SK-N-SH (cell line): Measurements from ENCODE around the gene STK17B.

Experiments
- RFX5 ChIP-seq: IDR thresholded peaks from 2 replicates; pipeline ENCODE4 v1.6.1; 2012; ENCODE audit warnings: mild to moderate bottlenecking, improper control_type of control experiment, low read length
- YY1 ChIP-seq: IDR thresholded peaks from 2 replicates; pipeline ENCODE4 v1.4.0; 2012; ENCODE audit warnings: low read depth, mild to moderate bottlenecking
- TF ChIP-seq, protein P1 (sequence below): fragments of 200-600 bp; sonication (generic); IDR thresholded peaks from 2 replicates; pipeline ENCODE4 v1.6.1; 2017; ENCODE audit warnings: antibody characterized with exemption, mild to moderate bottlenecking, moderate library complexity

DNA sequence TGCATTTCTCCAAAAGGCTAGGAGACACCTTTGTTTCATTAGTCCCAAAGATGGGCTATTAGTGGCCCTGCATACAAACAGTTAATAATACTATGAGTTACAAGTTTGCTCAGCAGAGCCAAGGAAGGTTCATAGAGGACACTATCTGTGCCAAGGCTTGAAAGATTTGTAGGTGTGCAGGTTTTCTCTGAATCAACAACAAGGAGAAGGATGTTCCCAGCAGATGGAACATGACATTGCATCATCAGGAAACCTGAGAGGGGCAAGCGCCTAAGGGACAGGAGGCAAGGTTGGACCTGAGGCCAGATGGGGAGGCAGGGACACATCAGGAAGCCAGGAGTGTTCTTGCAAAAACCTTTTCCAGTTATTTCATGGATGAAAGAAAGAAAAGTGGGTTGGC lies 35.4 kb upstream of the STK17B start:
- TF ChIP-seq, protein P1, sequence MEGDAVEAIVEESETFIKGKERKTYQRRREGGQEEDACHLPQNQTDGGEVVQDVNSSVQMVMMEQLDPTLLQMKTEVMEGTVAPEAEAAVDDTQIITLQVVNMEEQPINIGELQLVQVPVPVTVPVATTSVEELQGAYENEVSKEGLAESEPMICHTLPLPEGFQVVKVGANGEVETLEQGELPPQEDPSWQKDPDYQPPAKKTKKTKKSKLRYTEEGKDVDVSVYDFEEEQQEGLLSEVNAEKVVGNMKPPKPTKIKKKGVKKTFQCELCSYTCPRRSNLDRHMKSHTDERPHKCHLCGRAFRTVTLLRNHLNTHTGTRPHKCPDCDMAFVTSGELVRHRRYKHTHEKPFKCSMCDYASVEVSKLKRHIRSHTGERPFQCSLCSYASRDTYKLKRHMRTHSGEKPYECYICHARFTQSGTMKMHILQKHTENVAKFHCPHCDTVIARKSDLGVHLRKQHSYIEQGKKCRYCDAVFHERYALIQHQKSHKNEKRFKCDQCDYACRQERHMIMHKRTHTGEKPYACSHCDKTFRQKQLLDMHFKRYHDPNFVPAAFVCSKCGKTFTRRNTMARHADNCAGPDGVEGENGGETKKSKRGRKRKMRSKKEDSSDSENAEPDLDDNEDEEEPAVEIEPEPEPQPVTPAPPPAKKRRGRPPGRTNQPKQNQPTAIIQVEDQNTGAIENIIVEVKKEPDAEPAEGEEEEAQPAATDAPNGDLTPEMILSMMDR: no peak
- no peak for TF ChIP-seq YY1
- no peak for TF ChIP-seq RFX5
